Osteocyte (in vitro differentiated cells): Measurements from ENCODE around the gene RFLNA. TPM values are rescaled to one million over a fixed set of nuclear protein-coding genes. Genes with fewer than 3 reads are reported as not detected.

ENCODE experiments used
- DNase-seq: peaks from one replicate; pipeline ENCODE4 v3.0.0; 2021; ENCODE audit warnings: mixed read lengths; ENCODE audit not compliant: unreplicated experiment; ENCODE audit errors: extremely low spot score
- H3K27ac Mint-ChIP-seq: one replicate; pipeline ENCODE4 v1.8.0; 2021; ENCODE audit warnings: mild to moderate bottlenecking, mixed read lengths; ENCODE audit not compliant: unreplicated experiment
- H3K27me3 Mint-ChIP-seq: one replicate; pipeline ENCODE4 v1.8.0; 2021; ENCODE audit warnings: mixed read lengths; ENCODE audit not compliant: unreplicated experiment
- H3K36me3 Mint-ChIP-seq: one replicate; pipeline ENCODE4 v1.8.0; 2021; ENCODE audit warnings: mixed read lengths; ENCODE audit not compliant: unreplicated experiment
- H3K4me1 Mint-ChIP-seq: one replicate; pipeline ENCODE4 v1.8.0; 2021; ENCODE audit warnings: mixed read lengths; ENCODE audit not compliant: unreplicated experiment
- H3K4me3 Mint-ChIP-seq: one replicate; pipeline ENCODE4 v1.8.0; 2021; ENCODE audit warnings: mild to moderate bottlenecking, moderate library complexity, mixed read lengths; ENCODE audit not compliant: unreplicated experiment
- H3K9me3 Mint-ChIP-seq: one replicate; pipeline ENCODE4 v1.8.0; 2021; ENCODE audit warnings: mixed read lengths; ENCODE audit not compliant: unreplicated experiment
- total RNA-seq: library from RNA; stranded (reverse); gene quantifications from 2 replicates; pipeline ENCODE4 v1.2.1, GENCODE V29; 2021
- TF ChIP-seq, protein P1 (sequence below): fragments of 200-600 bp; sonication (generic); IDR thresholded peaks from 2 replicates; pipeline ENCODE4 v1.5.0; 2021; ENCODE audit warnings: antibody characterized with exemption, mild to moderate bottlenecking, moderate library complexity

Gene RFLNA
- total RNA-seq, 1 donor from 2014 or later: 0.91 TPM

DNA sequence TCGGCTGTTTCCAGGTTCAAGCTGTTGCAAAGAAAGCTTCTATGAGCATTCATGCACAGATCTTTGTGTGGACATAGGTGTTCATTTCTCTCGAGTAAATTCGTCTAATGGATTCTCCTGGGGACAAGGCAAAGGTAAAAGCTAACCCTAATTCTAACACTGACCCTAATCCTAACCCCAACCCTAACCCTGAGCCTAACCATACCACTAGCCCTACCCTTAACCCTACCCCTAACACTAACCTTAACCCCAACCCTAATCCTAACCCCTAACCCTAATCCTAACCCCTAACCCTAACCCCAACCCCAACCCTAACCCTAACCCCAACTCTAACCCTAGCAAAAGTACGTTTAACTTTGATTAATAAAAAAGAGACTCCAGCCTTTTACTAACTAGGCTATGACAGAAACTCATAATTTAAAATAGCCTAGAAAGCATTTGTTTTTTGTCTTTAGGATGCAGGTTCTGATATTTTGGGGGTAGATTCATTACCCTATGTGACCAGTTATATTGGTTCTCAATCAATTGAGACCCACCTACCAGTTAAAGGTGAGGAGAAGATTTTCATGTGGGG, 27.6 kb upstream of the RFLNA start:
- H3K4me1 Mint-ChIP-seq: no peaks in the 10 kb centered on the region
- DNase-seq: no peak
- peaks cover 22% of the 10 kb centered on the region for H3K27me3 Mint-ChIP-seq
- H3K4me3 Mint-ChIP-seq: no peak overlapping the region
- TF ChIP-seq, protein P1, sequence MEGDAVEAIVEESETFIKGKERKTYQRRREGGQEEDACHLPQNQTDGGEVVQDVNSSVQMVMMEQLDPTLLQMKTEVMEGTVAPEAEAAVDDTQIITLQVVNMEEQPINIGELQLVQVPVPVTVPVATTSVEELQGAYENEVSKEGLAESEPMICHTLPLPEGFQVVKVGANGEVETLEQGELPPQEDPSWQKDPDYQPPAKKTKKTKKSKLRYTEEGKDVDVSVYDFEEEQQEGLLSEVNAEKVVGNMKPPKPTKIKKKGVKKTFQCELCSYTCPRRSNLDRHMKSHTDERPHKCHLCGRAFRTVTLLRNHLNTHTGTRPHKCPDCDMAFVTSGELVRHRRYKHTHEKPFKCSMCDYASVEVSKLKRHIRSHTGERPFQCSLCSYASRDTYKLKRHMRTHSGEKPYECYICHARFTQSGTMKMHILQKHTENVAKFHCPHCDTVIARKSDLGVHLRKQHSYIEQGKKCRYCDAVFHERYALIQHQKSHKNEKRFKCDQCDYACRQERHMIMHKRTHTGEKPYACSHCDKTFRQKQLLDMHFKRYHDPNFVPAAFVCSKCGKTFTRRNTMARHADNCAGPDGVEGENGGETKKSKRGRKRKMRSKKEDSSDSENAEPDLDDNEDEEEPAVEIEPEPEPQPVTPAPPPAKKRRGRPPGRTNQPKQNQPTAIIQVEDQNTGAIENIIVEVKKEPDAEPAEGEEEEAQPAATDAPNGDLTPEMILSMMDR: no peak
- no peaks in the 10 kb centered on the region for H3K36me3 Mint-ChIP-seq
- no peak overlapping the region for H3K27ac Mint-ChIP-seq
- peaks cover 11% of the 10 kb centered on the region for H3K9me3 Mint-ChIP-seq

DNA sequence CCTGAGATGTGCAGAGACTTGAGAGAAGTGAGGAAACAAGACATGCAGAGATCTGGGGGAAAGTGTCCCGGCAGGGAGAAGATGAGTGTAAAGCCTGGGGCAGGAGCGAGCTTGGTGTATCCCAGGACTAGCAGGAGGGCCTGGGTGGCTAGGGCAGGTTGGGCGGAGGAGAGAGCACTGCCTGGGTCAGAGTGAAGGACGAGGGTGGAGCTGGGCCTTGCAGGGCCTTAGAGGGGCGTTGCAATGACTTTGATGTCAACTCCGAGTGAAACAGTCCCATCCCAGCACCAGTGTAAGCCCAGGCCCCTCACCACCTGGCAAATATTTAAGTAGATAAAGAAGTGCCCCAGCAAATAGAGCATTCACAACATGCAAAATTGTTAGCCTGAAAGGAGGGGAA, 24.2 kb upstream of the RFLNA start:
- Mint-ChIP-seq H3K4me1 (no peaks in the 10 kb centered on the region), H3K27me3 (peaks cover 21% of the 10 kb centered on the region), H3K36me3 (no peaks in the 10 kb centered on the region), H3K9me3 (peaks cover 11% of the 10 kb centered on the region), H3K27ac (no peak overlapping the region), H3K4me3 (no peak overlapping the region)
- DNase-seq: no peak
- TF ChIP-seq, protein P1: no peak

DNA sequence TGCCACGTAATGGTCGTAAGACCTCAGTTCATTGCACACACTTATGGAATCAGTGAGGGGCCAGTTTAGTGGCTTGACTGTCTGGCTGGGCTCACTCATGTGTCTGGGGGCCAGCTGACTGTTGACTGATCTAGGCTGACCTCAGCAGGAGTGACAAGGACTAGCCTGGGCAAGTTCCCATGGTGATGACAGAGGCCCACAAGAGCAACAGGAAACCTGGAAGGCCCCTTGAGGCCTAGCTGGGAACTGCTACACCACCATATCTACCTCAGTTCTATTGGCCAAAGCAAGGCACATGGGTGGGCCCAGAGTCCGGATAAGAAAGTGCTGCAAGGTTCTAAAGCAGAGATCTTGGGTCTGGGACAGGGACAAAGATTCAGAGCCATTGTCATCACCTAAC, 21.3 kb upstream of the RFLNA start:
- H3K4me1 Mint-ChIP-seq: peaks cover 9% of the 10 kb centered on the region
- H3K27ac Mint-ChIP-seq: no peak overlapping the region
- H3K36me3 Mint-ChIP-seq: no peaks in the 10 kb centered on the region
- H3K4me3 Mint-ChIP-seq: no peak overlapping the region
- H3K27me3 Mint-ChIP-seq: peaks cover 17% of the 10 kb centered on the region
- H3K9me3 Mint-ChIP-seq: peaks cover 9% of the 10 kb centered on the region
- TF ChIP-seq, protein P1: no peak
- no peak for DNase-seq

DNA sequence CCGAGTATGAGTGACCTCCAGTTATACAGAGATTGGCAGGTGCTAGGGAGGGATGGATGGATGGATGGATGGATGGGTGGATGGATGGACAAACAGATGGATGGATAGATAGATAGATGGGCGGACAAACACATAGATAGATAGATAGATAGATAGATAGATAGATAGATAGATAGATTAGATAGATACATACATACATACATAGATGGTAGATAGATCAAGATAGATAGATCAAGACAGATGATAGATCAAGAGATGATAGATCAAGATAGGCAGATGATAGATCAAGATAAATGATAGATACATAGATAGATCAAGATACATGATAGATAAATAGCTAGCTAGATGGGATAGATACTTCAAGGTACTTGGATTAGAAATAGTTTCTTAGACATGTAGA, 18.6 kb upstream of the RFLNA start:
- no peak overlapping the region for H3K27ac Mint-ChIP-seq
- TF ChIP-seq, protein P1: no peak
- H3K4me1 Mint-ChIP-seq: peaks cover 24% of the 10 kb centered on the region
- no peaks in the 10 kb centered on the region for H3K9me3 Mint-ChIP-seq
- H3K27me3 Mint-ChIP-seq: peaks cover 29% of the 10 kb centered on the region
- H3K4me3 Mint-ChIP-seq: no peak overlapping the region
- H3K36me3 Mint-ChIP-seq: no peaks in the 10 kb centered on the region
- DNase-seq: no peak

DNA sequence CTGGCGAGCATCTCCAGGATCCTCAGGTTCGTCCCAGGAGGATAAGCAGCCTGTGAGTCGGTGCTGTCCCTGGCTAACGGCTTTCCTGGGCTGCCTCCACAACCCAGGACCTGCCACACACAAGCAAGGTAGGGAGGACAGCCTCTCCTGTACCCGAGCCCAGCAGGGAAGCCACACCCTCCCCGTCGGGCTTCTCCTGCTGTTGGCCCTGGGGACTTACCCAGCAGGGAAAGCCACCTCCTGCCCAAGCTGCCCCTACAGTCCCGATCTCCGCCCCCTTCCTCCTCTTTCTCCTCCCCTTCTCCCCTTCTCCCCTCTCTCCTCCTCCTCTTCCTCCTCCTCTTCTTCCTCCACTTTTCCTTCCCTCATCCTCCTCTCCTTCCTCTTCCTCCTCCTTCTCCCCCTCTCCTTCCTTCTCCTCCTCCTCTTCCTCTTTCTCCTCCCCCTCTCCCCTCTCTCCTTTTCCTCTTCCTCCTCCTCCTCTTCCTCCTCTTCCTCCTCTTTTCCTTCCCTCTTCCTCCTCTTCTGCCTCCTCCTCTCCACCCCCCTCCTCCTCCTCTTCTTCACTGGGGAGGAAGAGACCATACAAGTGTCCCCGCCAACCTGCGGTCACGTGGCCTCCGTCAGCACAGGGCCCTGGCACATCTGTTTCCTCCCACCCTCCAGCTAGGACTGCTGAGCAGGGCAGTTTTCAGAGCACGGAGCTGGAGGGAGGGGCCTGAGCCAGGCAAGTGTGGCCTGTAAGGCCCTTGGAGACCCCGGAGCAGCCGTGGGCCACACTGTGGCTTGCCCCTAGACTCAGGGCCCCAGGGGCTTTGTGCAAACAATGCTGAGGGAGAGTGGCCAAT, 17.3 kb upstream of the RFLNA start:
- DNase-seq: no peak
- peaks cover 24% of the 10 kb centered on the region for H3K4me1 Mint-ChIP-seq
- peaks cover 41% of the 10 kb centered on the region for H3K27me3 Mint-ChIP-seq
- TF ChIP-seq, protein P1: no peak
- H3K27ac Mint-ChIP-seq: no peak overlapping the region
- no peaks in the 10 kb centered on the region for H3K36me3 Mint-ChIP-seq
- no peaks in the 10 kb centered on the region for H3K9me3 Mint-ChIP-seq
- H3K4me3 Mint-ChIP-seq: no peak overlapping the region
